Bronchial epithelial cell (primary cell): ENCODE measurements around the gene PCCB. TPM values are rescaled to one million over a fixed set of nuclear protein-coding genes. Genes with fewer than 3 reads are reported as not detected.

Experiments
- DNase-seq: peaks from one replicate; pipeline ENCODE4 v3.0.0-alpha.2; 2010; ENCODE audit warnings: low read depth
- FAIRE-seq: peaks from 2 replicates; lab custom pipeline; 2011; peaks lifted over from hg19 to GRCh38; lab: Jason Lieb, UNC
- H3K27me3 ChIP-seq: 2 replicates; pipeline ENCODE4 v1.5.1; 2011; ENCODE audit warnings: low read length; ENCODE audit not compliant: control insufficient read depth, insufficient read depth
- H3K36me3 ChIP-seq: 2 replicates; pipeline ENCODE4 v1.5.1; 2011; ENCODE audit warnings: low read length; ENCODE audit not compliant: control insufficient read depth, insufficient read depth
- H3K4me3 ChIP-seq: 2 replicates; pipeline ENCODE4 v1.5.1; 2011; ENCODE audit warnings: mild to moderate bottlenecking, low read depth, low read length, control low read depth
- total RNA-seq: library from RNA; depleted of rRNA; stranded (reverse); fragments of >200 nt; gene quantifications from 2 replicates; pipeline ENCODE4 v1.2.1, GENCODE V29; 2014
- TF ChIP-seq, protein P1 (sequence below): IDR thresholded peaks from 2 replicates; pipeline ENCODE4 v1.5.1; 2011; ENCODE audit warnings: mild to moderate bottlenecking, moderate library complexity, low read length, control low read depth, inconsistent platforms; ENCODE audit not compliant: insufficient read depth, severe bottlenecking

The PCCB gene
- total RNA-seq, 1 donor from 2014 or later = 62.1 TPM

DNA sequence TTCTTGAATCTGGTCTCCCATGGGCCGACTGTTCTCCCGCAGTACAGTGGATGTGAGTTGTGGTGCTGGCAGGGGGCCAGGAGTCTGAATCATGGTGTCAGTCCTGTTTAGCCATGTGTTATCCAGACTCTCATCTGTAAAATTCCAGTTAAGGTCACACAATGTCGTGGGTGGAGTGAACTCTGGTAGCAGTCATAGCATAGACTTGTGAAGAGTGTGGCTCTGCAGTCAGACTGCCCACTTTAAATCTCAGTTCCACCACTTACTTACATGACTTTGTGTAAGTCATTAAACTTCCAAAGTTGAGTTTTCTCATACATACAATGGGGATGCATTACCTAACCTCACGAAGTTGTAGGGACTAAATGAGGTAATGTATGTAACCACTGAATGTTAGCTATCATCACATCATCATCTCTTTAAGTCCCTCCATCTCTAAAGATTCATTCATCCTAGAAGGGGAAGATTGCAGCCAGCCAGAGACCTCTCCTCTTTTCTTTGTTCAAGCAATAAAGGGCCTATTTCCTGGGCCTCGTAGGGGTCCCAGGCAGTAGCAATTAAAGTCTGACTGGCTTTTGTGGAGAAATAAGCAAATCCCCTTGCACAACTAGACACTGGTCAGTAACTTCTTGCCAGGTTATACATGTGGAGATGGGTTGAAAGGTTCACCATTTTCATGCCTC lies 93.9 kb downstream of the PCCB start:
- DNase-seq = peak; percentile 91
- Histone ChIP-seq H3K27me3 (no peaks in the 10 kb centered on the region), H3K4me3 (no peak overlapping the region), H3K36me3 (no peaks in the 10 kb centered on the region)
- no peak for FAIRE-seq
- TF ChIP-seq, protein P1, sequence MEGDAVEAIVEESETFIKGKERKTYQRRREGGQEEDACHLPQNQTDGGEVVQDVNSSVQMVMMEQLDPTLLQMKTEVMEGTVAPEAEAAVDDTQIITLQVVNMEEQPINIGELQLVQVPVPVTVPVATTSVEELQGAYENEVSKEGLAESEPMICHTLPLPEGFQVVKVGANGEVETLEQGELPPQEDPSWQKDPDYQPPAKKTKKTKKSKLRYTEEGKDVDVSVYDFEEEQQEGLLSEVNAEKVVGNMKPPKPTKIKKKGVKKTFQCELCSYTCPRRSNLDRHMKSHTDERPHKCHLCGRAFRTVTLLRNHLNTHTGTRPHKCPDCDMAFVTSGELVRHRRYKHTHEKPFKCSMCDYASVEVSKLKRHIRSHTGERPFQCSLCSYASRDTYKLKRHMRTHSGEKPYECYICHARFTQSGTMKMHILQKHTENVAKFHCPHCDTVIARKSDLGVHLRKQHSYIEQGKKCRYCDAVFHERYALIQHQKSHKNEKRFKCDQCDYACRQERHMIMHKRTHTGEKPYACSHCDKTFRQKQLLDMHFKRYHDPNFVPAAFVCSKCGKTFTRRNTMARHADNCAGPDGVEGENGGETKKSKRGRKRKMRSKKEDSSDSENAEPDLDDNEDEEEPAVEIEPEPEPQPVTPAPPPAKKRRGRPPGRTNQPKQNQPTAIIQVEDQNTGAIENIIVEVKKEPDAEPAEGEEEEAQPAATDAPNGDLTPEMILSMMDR = no peak

DNA sequence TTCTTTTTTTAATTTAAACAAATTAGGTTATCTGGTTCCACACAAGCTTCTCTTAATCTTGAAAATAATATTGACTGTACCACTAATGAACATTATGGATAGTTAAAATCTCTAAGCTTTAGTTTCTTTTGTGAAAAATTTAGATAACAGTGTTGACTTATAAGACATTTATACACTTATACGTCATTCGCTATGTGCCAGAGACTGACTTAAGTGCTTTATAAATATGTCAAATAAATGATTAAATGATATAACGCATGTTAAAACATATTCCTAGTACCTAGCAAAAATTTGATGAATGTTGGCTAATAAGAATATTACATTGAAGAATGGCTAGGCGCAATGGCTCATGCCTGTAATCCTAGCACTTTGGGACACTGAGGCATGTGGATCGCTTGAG lies 96.3 kb downstream of the PCCB start:
- TF ChIP-seq, protein P1 = no peak
- FAIRE-seq (no peak), DNase-seq (no peak)
- H3K36me3 ChIP-seq = no peaks in the 10 kb centered on the region
- no peak overlapping the region for H3K4me3 ChIP-seq
- H3K27me3 ChIP-seq = no peaks in the 10 kb centered on the region

DNA sequence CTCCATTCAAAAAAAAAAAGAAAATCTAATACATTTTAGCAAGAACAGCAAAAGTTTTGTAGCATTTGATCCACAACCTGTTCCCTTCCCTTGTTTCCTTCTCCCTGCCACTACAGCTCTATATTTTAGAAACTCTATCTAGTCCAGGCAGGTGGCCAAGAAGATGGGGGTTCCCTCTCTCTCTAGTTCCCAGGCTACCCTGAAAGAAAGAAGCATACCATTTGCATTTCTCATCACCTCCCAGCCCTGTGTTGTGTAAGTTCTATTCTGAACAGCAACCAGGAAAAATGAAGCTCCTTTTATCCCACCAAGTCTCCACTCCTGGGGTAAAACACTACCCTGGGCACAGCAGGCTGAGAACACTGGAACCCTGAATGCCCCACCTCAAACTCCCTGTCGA lies 100.0 kb downstream of the PCCB start:
- Histone ChIP-seq H3K4me3 (no peak overlapping the region), H3K27me3 (no peaks in the 10 kb centered on the region), H3K36me3 (no peaks in the 10 kb centered on the region)
- DNase-seq (peak; percentile 84), FAIRE-seq (no peak)
- TF ChIP-seq, protein P1 = no peak

DNA sequence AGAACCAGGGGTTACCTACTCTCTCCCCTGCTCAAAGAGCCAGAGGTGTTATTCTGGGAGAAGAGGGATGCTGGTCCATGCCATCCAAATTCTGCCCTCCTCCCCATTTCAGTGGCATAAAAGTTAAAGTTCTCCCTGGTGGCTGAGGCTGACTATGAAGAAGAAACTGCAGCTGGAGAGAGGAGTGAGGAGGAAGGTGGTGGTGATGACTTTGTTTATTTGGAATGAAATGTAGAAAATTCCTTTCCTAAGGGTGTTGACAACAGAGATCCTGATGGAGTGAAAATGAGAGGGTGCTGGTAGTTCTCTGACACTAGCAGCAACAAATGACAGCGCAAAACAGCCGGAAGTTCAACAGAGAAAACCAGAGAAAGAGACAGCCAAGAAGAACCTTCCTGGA lies 100.4 kb downstream of the PCCB start:
- no peaks in the 10 kb centered on the region for H3K36me3 ChIP-seq
- TF ChIP-seq, protein P1 = no peak
- H3K27me3 ChIP-seq = no peaks in the 10 kb centered on the region
- DNase-seq (peak; percentile 15), FAIRE-seq (no peak)
- H3K4me3 ChIP-seq = no peak overlapping the region

DNA sequence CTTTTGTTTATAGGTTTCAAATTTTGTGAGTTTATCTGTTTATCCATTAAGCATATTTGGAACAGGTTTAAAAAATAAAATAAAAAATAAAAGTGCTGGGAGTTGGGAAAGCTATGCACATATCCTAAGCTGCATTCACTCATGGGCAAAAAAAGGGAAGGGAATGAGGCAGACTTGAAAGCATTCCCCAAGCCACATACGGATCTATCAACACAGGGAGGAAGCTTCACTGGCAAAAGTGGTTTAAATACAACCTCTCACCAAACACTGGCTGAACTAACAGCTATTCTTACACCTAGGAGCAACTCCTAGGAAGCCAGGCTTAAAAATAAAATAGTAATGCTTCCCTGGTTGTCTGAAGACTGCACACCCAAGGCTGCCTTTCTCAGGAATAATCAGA lies 101.2 kb downstream of the PCCB start:
- TF ChIP-seq, protein P1 = no peak
- Histone ChIP-seq H3K4me3 (no peak overlapping the region), H3K27me3 (no peaks in the 10 kb centered on the region), H3K36me3 (no peaks in the 10 kb centered on the region)
- FAIRE-seq (no peak), DNase-seq (no peak)

DNA sequence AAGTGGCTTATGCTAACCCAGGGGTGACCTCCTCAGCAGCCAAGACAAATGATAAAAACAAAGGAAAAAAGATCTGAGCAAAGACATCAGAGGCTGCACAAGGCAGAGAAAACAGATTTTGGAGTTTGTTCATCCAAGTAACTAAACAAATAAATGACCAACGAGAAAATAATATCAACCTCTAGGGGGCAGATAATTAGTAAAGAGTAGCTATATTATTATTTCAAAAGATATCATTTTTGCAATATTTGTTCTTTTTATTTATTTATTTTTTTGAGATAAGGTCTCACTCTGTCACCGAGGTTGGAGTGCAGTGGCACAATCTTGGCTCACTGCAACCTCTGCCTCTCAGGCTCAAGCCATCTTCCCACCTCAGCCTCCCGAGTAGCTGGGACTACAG lies 101.8 kb downstream of the PCCB start:
- Histone ChIP-seq H3K4me3 (no peak overlapping the region), H3K36me3 (no peaks in the 10 kb centered on the region), H3K27me3 (no peaks in the 10 kb centered on the region)
- FAIRE-seq = no peak
- TF ChIP-seq, protein P1 = no peak
- DNase-seq = no peak
